ENCODE data around the gene PRXL2C. TPM values are rescaled to one million over a fixed set of nuclear protein-coding genes. Genes with fewer than 3 reads are reported as not detected.
A peak's percentile ranks its signal among the peaks of the same experiment; 100 is the strongest.
"Not testable (repeated sequence)": the region's sequence is repeated elsewhere in the genome, so short reads cannot be mapped to it uniquely, and the experiment has no call there.

PRXL2C gene
- total RNA-seq, 2 experiments from 2014 or later: 4.0 to 4.8 TPM

- Mint-ChIP-seq H3K9me3 (no peaks in the 10 kb centered on the region), H3K4me3 (no peak overlapping the region), H3K27me3 (ENCODE audit: low read depth) (no peaks in the 10 kb centered on the region), H3K4me1 (ENCODE audit: low read depth) (peaks cover 2% of the 10 kb centered on the region), H3K36me3 (ENCODE audit: low read depth) (peaks cover 8% of the 10 kb centered on the region), H3K27ac (no peak overlapping the region)
- intact Hi-C loops (cut with micrococcal nuclease): no loop called here
- CTCF ChIA-PET: interaction anchor here (0.6 to 0.7 kb wide), 2 partner anchors 766 to 1773 kb away, joined by 4 to 5 read pairs; no protein-coding TSS in a partner anchor
- no peak for DNase-seq
These were observed 11.0 kb downstream of the PRXL2C start for GRCh38 chr9:96644137-96644536.

- no peak overlapping the region for H3K4me3 Mint-ChIP-seq
- H3K27me3 Mint-ChIP-seq (ENCODE audit: low read depth): peaks cover 2% of the 10 kb centered on the region
- CTCF ChIA-PET: interaction anchor here (0.6 kb wide), 2 partner anchors 251 to 401 kb away, joined by 3 read pairs; no protein-coding TSS in a partner anchor
- no peaks in the 10 kb centered on the region for H3K9me3 Mint-ChIP-seq
- intact Hi-C loops (cut with micrococcal nuclease): no loop called here
- peaks cover 8% of the 10 kb centered on the region for H3K36me3 Mint-ChIP-seq (ENCODE audit: low read depth)
- H3K27ac Mint-ChIP-seq: no peak overlapping the region
- H3K4me1 Mint-ChIP-seq (ENCODE audit: low read depth): peaks cover 2% of the 10 kb centered on the region
- DNase-seq: no peak
These were observed 13.6 kb downstream of the PRXL2C start for GRCh38 chr9:96641514-96641913.

- H3K4me1 Mint-ChIP-seq (ENCODE audit: low read depth): no peaks in the 10 kb centered on the region
- CTCF ChIA-PET: interaction anchor here (0.7 kb wide), 1 partner anchor 12 kb away, joined by 3 read pairs; no protein-coding TSS in a partner anchor
- H3K4me3 Mint-ChIP-seq: no peak overlapping the region
- intact Hi-C loops (cut with micrococcal nuclease): no loop called here
- H3K27me3 Mint-ChIP-seq (ENCODE audit: low read depth): peaks cover 2% of the 10 kb centered on the region
- DNase-seq: no peak
- H3K9me3 Mint-ChIP-seq: no peaks in the 10 kb centered on the region
- H3K27ac Mint-ChIP-seq: no peak overlapping the region
- no peaks in the 10 kb centered on the region for H3K36me3 Mint-ChIP-seq (ENCODE audit: low read depth)
These were observed 16.3 kb downstream of the PRXL2C start for GRCh38 chr9:96638606-96639364.

- no peaks in the 10 kb centered on the region for H3K9me3 Mint-ChIP-seq
- CTCF ChIA-PET: no interaction called here
- no peaks in the 10 kb centered on the region for H3K36me3 Mint-ChIP-seq (ENCODE audit: low read depth)
- H3K27ac Mint-ChIP-seq: no peak overlapping the region
- no peaks in the 10 kb centered on the region for H3K4me1 Mint-ChIP-seq (ENCODE audit: low read depth)
- no peak for DNase-seq
- no peak overlapping the region for H3K4me3 Mint-ChIP-seq
- intact Hi-C loops (cut with micrococcal nuclease): no loop called here
- H3K27me3 Mint-ChIP-seq (ENCODE audit: low read depth): peaks cover 5% of the 10 kb centered on the region
These were observed 18.7 kb downstream of the PRXL2C start for GRCh38 chr9:96636368-96636767.

- H3K4me1 Mint-ChIP-seq (ENCODE audit: low read depth); DNase-seq; H3K27ac Mint-ChIP-seq; H3K36me3 Mint-ChIP-seq (ENCODE audit: low read depth); H3K9me3 Mint-ChIP-seq; H3K4me3 Mint-ChIP-seq; intact Hi-C loops (cut with micrococcal nuclease): not testable (repeated sequence)
- H3K27me3 Mint-ChIP-seq (ENCODE audit: low read depth): peaks cover 19% of the 10 kb centered on the region
- CTCF ChIA-PET: interaction anchor here (0.6 to 0.7 kb wide), 2 partner anchors 191 to 1935 kb away, joined by 3 read pairs; no protein-coding TSS in a partner anchor
These were observed 21.5 kb downstream of the PRXL2C start for GRCh38 chr9:96633579-96633978.

- Mint-ChIP-seq H3K4me1 (ENCODE audit: low read depth) (peaks cover 9% of the 10 kb centered on the region), H3K27ac (no peak overlapping the region), H3K4me3 (no peak overlapping the region), H3K9me3 (no peaks in the 10 kb centered on the region), H3K36me3 (ENCODE audit: low read depth) (no peaks in the 10 kb centered on the region), H3K27me3 (ENCODE audit: low read depth) (peaks cover 19% of the 10 kb centered on the region)
- CTCF ChIA-PET: no interaction called here
- intact Hi-C loops (cut with micrococcal nuclease): no loop called here
- no peak for DNase-seq
These were observed 28.2 kb downstream of the PRXL2C start for GRCh38 chr9:96626912-96627311.

GRCh38 chr9:96621618-96622017, 33.5 kb downstream of the PRXL2C start:
- DNase-seq: no peak
- no peaks in the 10 kb centered on the region for H3K36me3 Mint-ChIP-seq (ENCODE audit: low read depth)
- H3K27ac Mint-ChIP-seq: no peak overlapping the region
- peaks cover 27% of the 10 kb centered on the region for H3K27me3 Mint-ChIP-seq (ENCODE audit: low read depth)
- intact Hi-C loops (cut with micrococcal nuclease): loop anchor here (2.0 kb wide), 1 partner anchor 29 kb away; no protein-coding TSS in a partner anchor
- peaks cover 4% of the 10 kb centered on the region for H3K4me1 Mint-ChIP-seq (ENCODE audit: low read depth)
- H3K4me3 Mint-ChIP-seq: no peak overlapping the region
- H3K9me3 Mint-ChIP-seq: no peaks in the 10 kb centered on the region
- CTCF ChIA-PET: interaction anchor here (1.0 kb wide), 1 partner anchor 295 kb away, joined by 3 read pairs; no protein-coding TSS in a partner anchor

GRCh38 chr9:96620832-96621269, 34.3 kb downstream of the PRXL2C start:
- Mint-ChIP-seq H3K4me1 (ENCODE audit: low read depth) (peaks cover 4% of the 10 kb centered on the region), H3K4me3 (no peak overlapping the region), H3K27me3 (ENCODE audit: low read depth) (peaks cover 30% of the 10 kb centered on the region), H3K27ac (no peak overlapping the region), H3K9me3 (no peaks in the 10 kb centered on the region), H3K36me3 (ENCODE audit: low read depth) (no peaks in the 10 kb centered on the region)
- intact Hi-C loops (cut with micrococcal nuclease): loop anchor here (2.0 kb wide), 1 partner anchor 30 kb away; no protein-coding TSS in a partner anchor
- CTCF ChIA-PET: interaction anchor here (1.0 kb wide), 1 partner anchor 294 kb away, joined by 3 read pairs; no protein-coding TSS in a partner anchor
- DNase-seq: no peak

- peak overlapping the region; percentile 76 for H3K4me3 Mint-ChIP-seq
- CTCF ChIA-PET: no interaction called here
- intact Hi-C loops (cut with micrococcal nuclease): loop anchor here (2.0 kb wide), 1 partner anchor 31 kb away; no protein-coding TSS in a partner anchor
- DNase-seq: no peak
- H3K36me3 Mint-ChIP-seq (ENCODE audit: low read depth): no peaks in the 10 kb centered on the region
- no peak overlapping the region for H3K27ac Mint-ChIP-seq
- peaks cover 34% of the 10 kb centered on the region for H3K27me3 Mint-ChIP-seq (ENCODE audit: low read depth)
- no peaks in the 10 kb centered on the region for H3K9me3 Mint-ChIP-seq
- H3K4me1 Mint-ChIP-seq (ENCODE audit: low read depth): peaks cover 4% of the 10 kb centered on the region
These were observed 35.0 kb downstream of the PRXL2C start for GRCh38 chr9:96620181-96620514.

GRCh38 chr9:96619491-96620180, 35.5 kb downstream of the PRXL2C start, which contains the start of gene CDC14B:
Gene CDC14B (minus strand): TSS chr9:96619843. CDS start chr9:96619378, 465 bp downstream.
- H3K27me3 Mint-ChIP-seq (ENCODE audit: low read depth): peaks cover 35% of the 10 kb centered on the region
- CTCF ChIA-PET: no interaction called here

GRCh38 chr9:96619124-96619465, 36.0 kb downstream of the PRXL2C start:
- Mint-ChIP-seq H3K27me3 (ENCODE audit: low read depth) (peaks cover 36% of the 10 kb centered on the region), H3K27ac (no peak overlapping the region), H3K4me1 (ENCODE audit: low read depth) (peaks cover 4% of the 10 kb centered on the region), H3K9me3 (no peaks in the 10 kb centered on the region), H3K4me3 (no peak overlapping the region), H3K36me3 (ENCODE audit: low read depth) (no peaks in the 10 kb centered on the region)
- DNase-seq: no peak
- intact Hi-C loops (cut with micrococcal nuclease): no loop called here
- CTCF ChIA-PET: interaction anchor here (0.7 kb wide), 1 partner anchor 47 kb away, joined by 3 read pairs; no protein-coding TSS in a partner anchor

More at GRCh38 chr9:96619491-96620180, 35.5 kb downstream of the PRXL2C start, which contains the start of gene CDC14B:
- intact Hi-C loops (cut with micrococcal nuclease): loop anchor here (2.0 kb wide), 1 partner anchor 31 kb away; no protein-coding TSS in a partner anchor
- Mint-ChIP-seq H3K4me1 (ENCODE audit: low read depth) (peaks cover 4% of the 10 kb centered on the region), H3K4me3 (peak within 1 kb of the TSS; percentile 76), H3K36me3 (ENCODE audit: low read depth) (no peaks in the 10 kb centered on the region), H3K27ac (no peak within 1 kb of the TSS), H3K9me3 (no peaks in the 10 kb centered on the region)
- peak; percentile 87 for DNase-seq
